ENCODE results near the gene BATF. TPM values are rescaled to one million over a fixed set of nuclear protein-coding genes. Genes with fewer than 3 reads are reported as not detected.

The BATF gene
- total and polyA plus RNA-seq, 2 experiments from 2014 or later: not detected

DNA sequence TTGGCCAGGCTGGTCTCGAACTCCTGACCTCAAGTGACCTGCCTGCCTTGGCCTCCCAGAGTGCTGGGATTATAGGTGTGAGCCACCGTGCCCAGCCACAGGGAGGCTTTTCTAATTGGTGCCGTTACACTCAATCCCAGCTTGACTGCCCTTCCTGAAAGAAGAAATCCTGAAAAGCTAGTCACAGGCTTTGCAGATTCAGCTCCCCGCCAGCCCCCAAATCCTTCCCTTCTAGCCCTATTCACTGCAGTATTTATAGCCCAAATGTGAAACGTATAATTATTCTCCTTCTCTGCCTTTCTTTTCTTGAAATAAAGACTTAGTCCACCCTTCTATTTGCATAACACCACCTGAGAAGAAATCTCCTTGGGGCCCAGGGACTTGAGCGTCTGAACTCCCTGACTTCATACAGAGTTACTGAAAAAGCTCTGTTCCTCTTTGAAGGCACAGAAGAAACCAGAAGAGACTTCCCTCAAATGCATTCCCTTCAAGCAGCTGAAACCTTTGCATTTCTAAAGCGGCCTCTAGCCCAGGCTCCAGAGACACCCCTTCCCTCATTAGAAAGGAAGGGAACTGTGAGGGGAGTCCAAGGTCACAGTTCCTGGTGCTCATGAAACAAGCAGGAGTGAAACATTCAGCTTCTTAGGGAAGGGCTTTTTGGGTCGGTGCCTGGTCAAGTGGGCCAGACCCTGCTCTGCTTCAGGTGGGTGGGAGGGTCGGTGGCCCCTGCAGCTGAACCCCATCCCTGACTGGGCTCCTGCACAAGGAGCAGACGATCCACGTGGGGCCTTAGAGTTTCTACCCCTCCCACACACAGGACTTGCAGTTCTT lies 42.3 kb upstream of the BATF start (continued):
- TF ChIP-seq, protein P1, sequence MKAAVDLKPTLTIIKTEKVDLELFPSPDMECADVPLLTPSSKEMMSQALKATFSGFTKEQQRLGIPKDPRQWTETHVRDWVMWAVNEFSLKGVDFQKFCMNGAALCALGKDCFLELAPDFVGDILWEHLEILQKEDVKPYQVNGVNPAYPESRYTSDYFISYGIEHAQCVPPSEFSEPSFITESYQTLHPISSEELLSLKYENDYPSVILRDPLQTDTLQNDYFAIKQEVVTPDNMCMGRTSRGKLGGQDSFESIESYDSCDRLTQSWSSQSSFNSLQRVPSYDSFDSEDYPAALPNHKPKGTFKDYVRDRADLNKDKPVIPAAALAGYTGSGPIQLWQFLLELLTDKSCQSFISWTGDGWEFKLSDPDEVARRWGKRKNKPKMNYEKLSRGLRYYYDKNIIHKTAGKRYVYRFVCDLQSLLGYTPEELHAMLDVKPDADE (IDR thresholded peaks at IDR 0.05): no peak
- TF ChIP-seq EZH2phosphoT487 (IDR thresholded peaks at IDR 0.05; ENCODE audit: unreplicated experiment) (no peak), POLR2AphosphoS5 (IDR thresholded peaks at IDR 0.05; ENCODE audit: low read depth) (no peak)

DNA sequence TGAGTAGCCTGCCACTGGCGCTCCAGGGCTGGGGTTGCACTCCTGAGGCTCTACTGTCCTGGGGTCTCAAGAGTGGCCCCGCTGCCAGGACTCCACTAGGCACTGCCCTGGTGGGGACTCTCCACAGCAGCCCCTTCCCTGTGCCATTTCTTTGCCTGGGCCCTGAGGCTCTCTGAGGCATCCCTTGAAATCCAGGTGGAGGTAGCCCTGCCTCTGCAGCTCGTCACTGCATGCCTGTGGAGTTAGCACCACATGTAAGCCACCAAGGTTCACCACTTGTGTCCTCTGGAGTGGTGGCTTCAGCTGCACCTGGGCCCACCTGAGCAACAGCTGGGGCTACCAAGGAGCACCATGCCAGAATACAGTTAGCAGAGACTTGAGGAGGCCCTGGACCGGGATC lies 39.9 kb upstream of the BATF start:
- no peak overlapping the region for H3K4me3 ChIP-seq
- ATAC-seq: no peak
- H3K4me1 ChIP-seq (ENCODE audit: insufficient read depth): peaks cover 7% of the 10 kb centered on the region
- H3K27me3 Mint-ChIP-seq (ENCODE audit: insufficient read depth, low read depth, poor library complexity): peaks cover 4% of the 10 kb centered on the region
- no peaks in the 10 kb centered on the region for H3K36me3 ChIP-seq (ENCODE audit: insufficient read depth)
- no peaks in the 10 kb centered on the region for H3K27me3 ChIP-seq (ENCODE audit: insufficient read depth)
- DNase-seq (ENCODE audit: low spot score): no peak
- no peak overlapping the region for H3K27ac Mint-ChIP-seq
- no peak overlapping the region for H3K4me3 Mint-ChIP-seq
- H2AFZ ChIP-seq: no peak overlapping the region
- H3K4me2 ChIP-seq: no peak overlapping the region
- H3K9me3 Mint-ChIP-seq: peaks cover 6% of the 10 kb centered on the region; the same call in 2 of the 3 replicates
- no peak overlapping the region for H3K27ac ChIP-seq (ENCODE audit: low read depth)
- H3K79me2 ChIP-seq (replicated peaks; ENCODE audit: insufficient read depth): no peaks in the 10 kb centered on the region
- H3K36me3 Mint-ChIP-seq (ENCODE audit: low read depth): peaks cover 3% of the 10 kb centered on the region; the same call in 1 of the 3 replicates
- H3K9me2 ChIP-seq (ENCODE audit: insufficient read depth): no peaks in the 10 kb centered on the region; the same call in 1 of the 2 replicates
- H4K20me1 ChIP-seq (replicated peaks; ENCODE audit: insufficient read depth): no peaks in the 10 kb centered on the region
- peaks cover 21% of the 10 kb centered on the region for H3K4me1 Mint-ChIP-seq
- peaks cover 6% of the 10 kb centered on the region for H3F3A ChIP-seq (replicated peaks; ENCODE audit: low read depth)
- no peak for TF ChIP-seq JUNB (IDR thresholded peaks at IDR 0.05; ENCODE audit: unreplicated experiment)
- no peak for TF ChIP-seq ZNF331 (CRISPR knock-in tag; IDR thresholded peaks at IDR 0.05; ENCODE audit: low read depth)
- no peak for TF ChIP-seq NANOG (IDR thresholded peaks at IDR 0.05; ENCODE audit: borderline replicate concordance)
- no peak for TF ChIP-seq ZNF114 (CRISPR knock-in tag; IDR thresholded peaks at IDR 0.05)
- TF ChIP-seq STAT1 (IDR thresholded peaks at IDR 0.05; ENCODE audit: unreplicated experiment): no peak
- TF ChIP-seq, protein P2, sequence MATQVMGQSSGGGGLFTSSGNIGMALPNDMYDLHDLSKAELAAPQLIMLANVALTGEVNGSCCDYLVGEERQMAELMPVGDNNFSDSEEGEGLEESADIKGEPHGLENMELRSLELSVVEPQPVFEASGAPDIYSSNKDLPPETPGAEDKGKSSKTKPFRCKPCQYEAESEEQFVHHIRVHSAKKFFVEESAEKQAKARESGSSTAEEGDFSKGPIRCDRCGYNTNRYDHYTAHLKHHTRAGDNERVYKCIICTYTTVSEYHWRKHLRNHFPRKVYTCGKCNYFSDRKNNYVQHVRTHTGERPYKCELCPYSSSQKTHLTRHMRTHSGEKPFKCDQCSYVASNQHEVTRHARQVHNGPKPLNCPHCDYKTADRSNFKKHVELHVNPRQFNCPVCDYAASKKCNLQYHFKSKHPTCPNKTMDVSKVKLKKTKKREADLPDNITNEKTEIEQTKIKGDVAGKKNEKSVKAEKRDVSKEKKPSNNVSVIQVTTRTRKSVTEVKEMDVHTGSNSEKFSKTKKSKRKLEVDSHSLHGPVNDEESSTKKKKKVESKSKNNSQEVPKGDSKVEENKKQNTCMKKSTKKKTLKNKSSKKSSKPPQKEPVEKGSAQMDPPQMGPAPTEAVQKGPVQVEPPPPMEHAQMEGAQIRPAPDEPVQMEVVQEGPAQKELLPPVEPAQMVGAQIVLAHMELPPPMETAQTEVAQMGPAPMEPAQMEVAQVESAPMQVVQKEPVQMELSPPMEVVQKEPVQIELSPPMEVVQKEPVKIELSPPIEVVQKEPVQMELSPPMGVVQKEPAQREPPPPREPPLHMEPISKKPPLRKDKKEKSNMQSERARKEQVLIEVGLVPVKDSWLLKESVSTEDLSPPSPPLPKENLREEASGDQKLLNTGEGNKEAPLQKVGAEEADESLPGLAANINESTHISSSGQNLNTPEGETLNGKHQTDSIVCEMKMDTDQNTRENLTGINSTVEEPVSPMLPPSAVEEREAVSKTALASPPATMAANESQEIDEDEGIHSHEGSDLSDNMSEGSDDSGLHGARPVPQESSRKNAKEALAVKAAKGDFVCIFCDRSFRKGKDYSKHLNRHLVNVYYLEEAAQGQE (IDR thresholded peaks at IDR 0.05; ENCODE audit: unreplicated experiment): no peak
- TF ChIP-seq, protein P3, sequence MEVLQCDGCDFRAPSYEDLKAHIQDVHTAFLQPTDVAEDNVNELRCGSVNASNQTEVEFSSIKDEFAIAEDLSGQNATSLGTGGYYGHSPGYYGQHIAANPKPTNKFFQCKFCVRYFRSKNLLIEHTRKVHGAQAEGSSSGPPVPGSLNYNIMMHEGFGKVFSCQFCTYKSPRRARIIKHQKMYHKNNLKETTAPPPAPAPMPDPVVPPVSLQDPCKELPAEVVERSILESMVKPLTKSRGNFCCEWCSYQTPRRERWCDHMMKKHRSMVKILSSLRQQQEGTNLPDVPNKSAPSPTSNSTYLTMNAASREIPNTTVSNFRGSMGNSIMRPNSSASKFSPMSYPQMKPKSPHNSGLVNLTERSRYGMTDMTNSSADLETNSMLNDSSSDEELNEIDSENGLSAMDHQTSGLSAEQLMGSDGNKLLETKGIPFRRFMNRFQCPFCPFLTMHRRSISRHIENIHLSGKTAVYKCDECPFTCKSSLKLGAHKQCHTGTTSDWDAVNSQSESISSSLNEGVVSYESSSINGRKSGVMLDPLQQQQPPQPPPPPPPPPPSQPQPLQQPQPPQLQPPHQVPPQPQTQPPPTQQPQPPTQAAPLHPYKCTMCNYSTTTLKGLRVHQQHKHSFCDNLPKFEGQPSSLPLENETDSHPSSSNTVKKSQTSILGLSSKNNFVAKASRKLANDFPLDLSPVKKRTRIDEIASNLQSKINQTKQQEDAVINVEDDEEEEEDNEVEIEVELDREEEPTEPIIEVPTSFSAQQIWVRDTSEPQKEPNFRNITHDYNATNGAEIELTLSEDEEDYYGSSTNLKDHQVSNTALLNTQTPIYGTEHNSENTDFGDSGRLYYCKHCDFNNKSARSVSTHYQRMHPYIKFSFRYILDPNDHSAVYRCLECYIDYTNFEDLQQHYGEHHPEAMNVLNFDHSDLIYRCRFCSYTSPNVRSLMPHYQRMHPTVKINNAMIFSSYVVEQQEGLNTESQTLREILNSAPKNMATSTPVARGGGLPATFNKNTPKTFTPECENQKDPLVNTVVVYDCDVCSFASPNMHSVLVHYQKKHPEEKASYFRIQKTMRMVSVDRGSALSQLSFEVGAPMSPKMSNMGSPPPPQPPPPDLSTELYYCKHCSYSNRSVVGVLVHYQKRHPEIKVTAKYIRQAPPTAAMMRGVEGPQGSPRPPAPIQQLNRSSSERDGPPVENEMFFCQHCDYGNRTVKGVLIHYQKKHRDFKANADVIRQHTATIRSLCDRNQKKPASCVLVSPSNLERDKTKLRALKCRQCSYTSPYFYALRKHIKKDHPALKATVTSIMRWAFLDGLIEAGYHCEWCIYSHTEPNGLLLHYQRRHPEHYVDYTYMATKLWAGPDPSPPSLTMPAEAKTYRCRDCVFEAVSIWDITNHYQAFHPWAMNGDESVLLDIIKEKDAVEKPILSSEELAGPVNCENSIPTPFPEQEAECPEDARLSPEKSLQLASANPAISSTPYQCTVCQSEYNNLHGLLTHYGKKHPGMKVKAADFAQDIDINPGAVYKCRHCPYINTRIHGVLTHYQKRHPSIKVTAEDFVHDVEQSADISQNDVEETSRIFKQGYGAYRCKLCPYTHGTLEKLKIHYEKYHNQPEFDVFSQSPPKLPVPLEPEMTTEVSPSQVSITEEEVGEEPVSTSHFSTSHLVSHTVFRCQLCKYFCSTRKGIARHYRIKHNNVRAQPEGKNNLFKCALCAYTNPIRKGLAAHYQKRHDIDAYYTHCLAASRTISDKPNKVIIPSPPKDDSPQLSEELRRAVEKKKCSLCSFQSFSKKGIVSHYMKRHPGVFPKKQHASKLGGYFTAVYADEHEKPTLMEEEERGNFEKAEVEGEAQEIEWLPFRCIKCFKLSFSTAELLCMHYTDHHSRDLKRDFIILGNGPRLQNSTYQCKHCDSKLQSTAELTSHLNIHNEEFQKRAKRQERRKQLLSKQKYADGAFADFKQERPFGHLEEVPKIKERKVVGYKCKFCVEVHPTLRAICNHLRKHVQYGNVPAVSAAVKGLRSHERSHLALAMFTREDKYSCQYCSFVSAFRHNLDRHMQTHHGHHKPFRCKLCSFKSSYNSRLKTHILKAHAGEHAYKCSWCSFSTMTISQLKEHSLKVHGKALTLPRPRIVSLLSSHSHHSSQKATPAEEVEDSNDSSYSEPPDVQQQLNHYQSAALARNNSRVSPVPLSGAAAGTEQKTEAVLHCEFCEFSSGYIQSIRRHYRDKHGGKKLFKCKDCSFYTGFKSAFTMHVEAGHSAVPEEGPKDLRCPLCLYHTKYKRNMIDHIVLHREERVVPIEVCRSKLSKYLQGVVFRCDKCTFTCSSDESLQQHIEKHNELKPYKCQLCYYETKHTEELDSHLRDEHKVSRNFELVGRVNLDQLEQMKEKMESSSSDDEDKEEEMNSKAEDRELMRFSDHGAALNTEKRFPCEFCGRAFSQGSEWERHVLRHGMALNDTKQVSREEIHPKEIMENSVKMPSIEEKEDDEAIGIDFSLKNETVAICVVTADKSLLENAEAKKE (CRISPR knock-in tag; IDR thresholded peaks at IDR 0.05): no peak
- TF ChIP-seq POLR2AphosphoS5 (IDR thresholded peaks at IDR 0.05; ENCODE audit: low read depth): no peak
- no peak for TF ChIP-seq EZH2phosphoT487 (IDR thresholded peaks at IDR 0.05; ENCODE audit: unreplicated experiment)
- TF ChIP-seq, protein P1 (IDR thresholded peaks at IDR 0.05): no peak

All from GM23338 (cell line).